CD4-positive, alpha-beta T cell treated with Interleukin-2 at 100 ng/mL for 4 hours (primary cell): Measurements from ENCODE around the gene ERMP1.
A peak's percentile ranks its signal among the peaks of the same experiment; 100 is the strongest.

Experiments
- DNase-seq: peaks from one replicate; pipeline ENCODE4 v3.0.0-alpha.2; 2020; ENCODE audit warnings: low spot score

The ERMP1 gene

GRCh38 chr9:5854063-5854790 is 21.3 kb upstream of the ERMP1 start:
- DNase-seq = no peak

GRCh38 chr9:5853617-5854016 is 20.7 kb upstream of the ERMP1 start:
- DNase-seq = no peak

DNA sequence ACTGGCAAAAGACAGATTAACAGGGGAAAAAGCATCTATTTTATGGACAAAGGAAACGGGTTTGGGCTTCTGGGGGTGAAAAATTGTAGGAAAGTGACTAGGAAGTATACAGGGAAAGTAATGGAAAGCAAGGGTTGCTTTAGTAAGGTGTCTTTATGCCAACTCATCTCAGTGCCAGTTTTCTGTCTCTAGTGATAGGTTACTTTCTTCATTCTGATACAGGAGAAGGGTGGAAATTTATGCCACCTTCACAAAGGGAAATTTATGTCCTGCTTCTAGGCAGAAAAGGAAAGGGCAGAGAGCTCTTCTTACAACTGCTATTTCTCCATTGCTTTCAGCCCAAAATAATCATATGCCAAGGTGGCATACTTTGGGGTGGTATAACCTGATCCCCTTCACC is 20.1 kb upstream of the ERMP1 start:
- DNase-seq = no peak

GRCh38 chr9:5851445-5851844 is 18.5 kb upstream of the ERMP1 start:
- peak; percentile 77 for DNase-seq

- no peak for DNase-seq
These were observed 17.8 kb upstream of the ERMP1 start for GRCh38 chr9:5850724-5851122.

DNA sequence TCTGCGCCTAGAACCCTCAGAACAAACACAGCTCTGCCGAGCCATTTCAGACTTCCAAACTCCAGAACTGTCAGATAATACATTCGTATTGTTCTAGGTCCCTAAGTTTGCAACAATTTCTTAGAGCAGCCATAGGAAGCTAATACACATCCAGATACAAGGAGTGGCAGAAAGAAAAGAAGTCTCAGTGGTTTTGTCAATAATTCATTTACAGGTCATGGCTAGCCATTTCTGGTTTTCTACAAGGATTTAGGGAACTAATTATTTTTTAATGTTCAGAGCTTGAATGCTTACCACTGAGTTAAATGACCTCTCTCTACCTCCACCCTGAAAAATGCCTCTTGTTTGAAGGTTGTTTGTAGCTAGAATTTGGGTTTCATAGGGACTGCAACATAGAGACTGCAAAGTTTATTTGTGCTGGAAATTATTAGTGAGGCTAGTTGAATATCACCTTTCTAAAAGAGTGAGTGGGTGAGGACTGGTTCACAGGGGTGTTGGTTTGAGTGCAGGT is 15.5 kb upstream of the ERMP1 start:
- no peak for DNase-seq

GRCh38 chr9:5846501-5846921 is 13.6 kb upstream of the ERMP1 start:
- no peak for DNase-seq

GRCh38 chr9:5846096-5846495 is 13.2 kb upstream of the ERMP1 start:
- no peak for DNase-seq

DNA sequence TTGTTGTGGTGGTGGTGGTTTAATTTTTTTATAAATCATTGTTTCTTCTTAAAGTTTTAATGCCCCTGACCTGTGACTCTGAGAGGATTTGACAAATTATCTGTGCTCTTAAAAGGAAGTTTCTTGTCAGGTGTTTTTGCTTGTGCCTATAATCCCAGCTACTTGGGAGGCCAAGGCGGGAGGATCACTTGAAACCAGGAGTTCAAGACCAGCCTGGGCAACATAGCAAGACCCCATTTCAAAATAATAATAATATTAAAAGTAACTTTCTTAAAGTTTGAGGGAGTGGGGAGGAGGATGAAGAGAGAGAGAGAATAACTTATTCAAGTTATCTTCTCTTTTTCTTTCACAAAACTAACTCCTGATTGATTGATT is 12.2 kb upstream of the ERMP1 start:
- no peak for DNase-seq

- DNase-seq = no peak
These were observed 11.0 kb upstream of the ERMP1 start for GRCh38 chr9:5843794-5844471.

DNA sequence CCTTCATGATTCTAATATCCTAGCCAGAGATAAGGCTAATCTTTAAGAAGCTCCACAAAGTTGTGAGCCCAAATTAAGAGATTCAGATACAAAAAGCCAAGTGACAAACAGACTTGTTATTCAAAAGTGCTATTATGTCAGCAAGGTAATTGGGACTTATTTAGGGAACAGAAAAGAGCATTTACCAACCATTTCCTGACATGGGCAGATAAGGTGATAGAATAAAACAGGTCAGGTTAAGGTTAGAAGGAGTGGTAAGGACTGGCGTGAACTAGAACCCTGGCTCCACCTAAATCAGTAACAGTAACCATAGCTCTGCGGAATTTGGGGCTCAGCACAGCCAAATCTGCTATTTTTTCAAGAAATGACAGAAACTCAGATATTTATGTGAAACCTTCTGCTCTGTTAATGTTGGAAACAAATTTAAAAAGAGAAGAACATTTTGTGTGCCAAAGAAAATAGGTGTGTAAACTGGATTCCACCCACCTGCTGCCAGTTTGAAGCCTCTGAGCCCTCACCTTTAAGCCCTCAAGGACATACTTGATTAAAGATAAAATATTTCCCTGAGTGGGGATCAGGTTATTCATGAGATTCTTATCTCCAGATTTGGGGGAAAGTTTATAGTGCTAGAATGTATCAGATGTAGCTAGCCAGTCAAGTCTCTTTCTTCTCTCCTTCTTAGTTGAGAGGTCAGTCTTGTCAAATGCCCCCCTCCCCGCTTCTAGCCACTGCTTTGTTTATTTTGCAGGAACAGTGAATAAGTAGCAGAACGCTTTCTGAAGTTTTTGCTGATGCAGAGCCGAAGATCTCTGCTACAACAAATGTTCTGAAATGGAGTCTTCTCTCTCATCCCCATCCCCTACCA is 10.2 kb upstream of the ERMP1 start:
- no peak for DNase-seq

GRCh38 chr9:5841771-5842573 is 9.1 kb upstream of the ERMP1 start:
- peak; percentile 68 for DNase-seq

DNA sequence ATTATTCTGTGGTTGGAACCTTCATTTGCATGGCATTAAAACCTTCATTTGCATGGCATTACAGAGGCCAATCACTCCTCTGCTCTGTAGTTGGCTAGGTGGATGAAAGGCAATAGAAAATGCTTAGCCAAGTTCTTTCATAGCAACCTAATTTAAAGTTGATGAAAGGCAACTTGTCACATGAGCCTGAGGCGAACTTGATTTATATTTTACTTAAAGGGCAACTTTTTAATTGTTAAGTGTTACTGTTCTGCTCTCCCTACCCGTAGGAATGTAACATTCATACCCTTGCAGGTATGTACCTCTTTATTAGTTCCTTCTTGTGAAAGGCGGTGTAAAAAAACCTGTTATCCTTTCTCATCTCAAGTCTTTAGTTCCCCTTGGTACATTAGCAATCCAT is 7.9 kb upstream of the ERMP1 start:
- no peak for DNase-seq

DNA sequence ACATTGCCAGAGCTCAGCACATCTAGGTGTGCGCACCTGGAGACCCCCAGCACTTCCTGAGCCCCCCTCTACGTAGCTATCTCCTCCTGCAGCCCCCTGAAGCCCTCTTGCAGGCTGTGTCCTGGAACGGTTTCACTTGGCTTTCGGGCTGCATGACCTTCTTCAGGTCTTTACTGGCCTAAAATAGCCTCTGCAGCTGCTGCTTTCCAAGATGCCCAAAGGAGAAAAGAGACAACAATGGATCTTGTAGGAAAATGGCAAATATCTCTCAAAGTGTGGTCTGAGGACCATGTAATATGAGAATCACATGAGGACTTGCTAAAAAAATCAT is 6.6 kb upstream of the ERMP1 start:
- no peak for DNase-seq

- DNase-seq = no peak
These were observed 6.1 kb upstream of the ERMP1 start for GRCh38 chr9:5838884-5839571.

DNA sequence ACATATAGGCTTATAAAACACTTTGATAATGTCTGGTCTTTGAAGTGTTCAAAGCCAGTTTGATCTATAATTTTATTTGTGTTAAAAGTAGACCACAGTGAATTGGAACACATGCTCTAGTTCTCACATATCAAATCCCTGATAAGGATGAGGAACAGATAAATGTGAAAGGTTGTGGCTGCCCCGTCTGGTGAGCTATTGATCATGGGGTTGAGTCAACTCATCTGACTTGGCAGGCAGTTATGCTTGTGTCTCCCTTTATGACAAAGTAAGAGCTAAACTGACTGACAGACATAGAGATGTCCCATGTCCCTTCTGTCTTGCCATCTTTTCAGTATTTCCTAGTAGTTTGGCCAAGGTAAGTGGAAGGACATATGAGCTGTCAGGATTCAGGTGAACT is 2.9 kb upstream of the ERMP1 start:
- DNase-seq = no peak

DNA sequence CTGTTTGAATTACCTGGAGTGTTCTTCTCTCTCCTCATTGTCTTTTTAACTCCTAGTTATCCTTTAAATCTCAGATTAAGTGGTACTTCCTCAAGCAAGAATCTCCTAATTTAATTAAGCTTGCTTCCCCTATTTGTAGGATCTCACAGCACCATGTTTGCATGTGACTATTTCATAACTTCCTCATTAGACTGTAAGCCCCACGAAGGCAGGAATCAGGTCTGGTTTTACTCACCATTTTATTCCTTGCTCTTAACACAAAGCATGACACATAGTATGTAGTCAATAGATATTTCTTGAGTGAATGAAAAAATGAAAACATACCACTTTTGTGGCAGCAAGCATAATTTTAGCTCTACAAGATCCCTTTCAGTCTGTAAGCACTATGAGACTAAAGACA is 1.3 kb upstream of the ERMP1 start:
- DNase-seq = no peak

GRCh38 chr9:5832071-5832537 is 813 bp downstream of the ERMP1 start:
- peak; percentile 24 for DNase-seq

DNA sequence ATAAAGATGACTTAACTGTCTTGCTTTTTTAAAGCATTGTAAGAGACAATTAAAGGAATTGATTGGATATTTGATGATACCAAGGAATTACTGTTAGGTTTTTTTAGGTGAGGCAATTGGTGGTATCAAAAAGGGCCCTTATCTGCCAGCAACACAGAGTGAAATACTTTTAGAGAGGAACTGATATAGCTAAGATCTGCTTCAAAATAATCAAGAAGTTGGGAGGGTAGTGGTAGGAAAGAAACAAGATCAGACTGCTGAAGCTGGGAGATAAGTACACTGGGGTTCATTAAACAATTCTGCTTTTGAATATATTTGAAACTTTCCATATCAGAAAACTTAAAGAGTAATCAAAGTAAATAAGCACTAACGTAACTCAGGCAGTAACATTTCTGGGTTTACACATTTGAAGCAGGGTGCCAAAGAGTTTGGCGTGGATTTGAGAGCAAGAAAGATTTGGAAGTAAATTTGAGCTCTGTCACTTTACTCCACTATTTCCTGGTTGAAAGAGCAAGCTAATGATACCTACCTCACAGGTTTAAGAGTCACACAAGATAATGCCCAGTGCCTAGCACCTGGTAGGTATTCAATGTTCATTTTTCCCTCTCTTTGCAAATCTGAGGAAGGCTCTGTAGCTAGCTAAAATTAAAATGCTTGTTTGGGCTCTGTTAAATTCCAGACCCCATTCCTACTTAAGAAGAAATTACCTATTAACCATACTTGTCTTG is 6.9 kb downstream of the ERMP1 start:
- DNase-seq = no peak

DNA sequence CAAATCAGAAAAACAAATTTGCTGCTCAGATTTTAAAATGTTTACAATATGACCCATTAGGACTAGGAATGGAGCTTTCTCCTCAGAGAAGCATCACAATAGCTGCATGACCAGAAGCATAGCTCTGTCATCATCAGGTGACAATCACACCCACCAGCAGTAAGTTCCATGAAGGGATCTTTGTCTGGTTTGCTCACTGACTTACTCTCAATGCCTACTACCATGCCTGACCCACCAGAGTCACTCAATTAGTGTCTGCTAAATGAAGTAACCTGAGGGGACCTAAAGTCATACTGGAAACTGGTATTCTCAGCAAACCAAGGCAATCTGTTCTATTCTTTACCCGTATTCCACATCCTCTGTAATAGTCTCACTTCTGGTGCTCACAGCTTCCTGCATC is 7.7 kb downstream of the ERMP1 start:
- DNase-seq = no peak

GRCh38 chr9:5820425-5820824 is 12.5 kb downstream of the ERMP1 start:
- DNase-seq = no peak
